ENCODE data around the gene P3H4.

DNA sequence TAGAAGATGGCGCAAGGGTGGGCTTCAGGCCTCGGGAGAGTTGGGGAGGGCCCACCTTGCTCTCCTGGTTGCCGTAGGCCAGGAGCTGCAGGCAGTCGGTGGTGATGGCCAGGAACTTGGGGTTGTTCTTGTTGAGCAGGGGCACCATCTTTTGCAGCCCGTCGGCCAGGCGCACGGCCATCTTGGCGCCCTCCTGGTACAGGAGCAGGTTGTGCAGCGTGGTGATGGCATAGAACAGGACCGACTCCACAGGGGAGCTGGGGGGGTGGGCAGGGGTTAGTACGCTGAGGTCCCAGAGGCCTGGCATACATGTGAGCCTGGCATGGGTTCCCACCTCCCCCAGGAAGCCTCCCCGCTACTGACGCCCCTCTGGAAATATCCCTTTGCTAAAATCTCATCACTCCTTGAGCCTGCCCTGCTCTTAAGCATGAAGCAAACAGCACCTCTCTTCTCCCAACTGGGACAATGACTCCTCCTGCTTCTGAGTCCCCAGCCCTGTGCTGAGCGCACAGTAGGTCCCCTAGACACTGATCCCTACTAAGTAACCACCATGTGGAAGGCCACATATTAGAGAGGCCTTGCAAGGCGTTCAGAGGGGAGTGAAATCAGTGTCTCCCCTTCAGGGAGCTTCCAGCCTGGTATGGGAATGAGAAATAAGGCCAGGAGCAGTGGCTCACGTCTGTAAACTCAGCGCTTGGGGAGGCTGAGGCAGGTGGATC, 44.3 kb downstream of the P3H4 start:
- TF ChIP-seq BACH2 (CRISPR knock-in tag; IDR thresholded peaks at IDR 0.05; ENCODE audit: borderline replicate concordance) (no peak), TCF4 (CRISPR knock-in tag; IDR thresholded peaks at IDR 0.05; ENCODE audit: borderline replicate concordance) (no peak), ZNF70 (CRISPR knock-in tag; IDR thresholded peaks at IDR 0.05) (no peak)
- TF ChIP-seq, protein P1, sequence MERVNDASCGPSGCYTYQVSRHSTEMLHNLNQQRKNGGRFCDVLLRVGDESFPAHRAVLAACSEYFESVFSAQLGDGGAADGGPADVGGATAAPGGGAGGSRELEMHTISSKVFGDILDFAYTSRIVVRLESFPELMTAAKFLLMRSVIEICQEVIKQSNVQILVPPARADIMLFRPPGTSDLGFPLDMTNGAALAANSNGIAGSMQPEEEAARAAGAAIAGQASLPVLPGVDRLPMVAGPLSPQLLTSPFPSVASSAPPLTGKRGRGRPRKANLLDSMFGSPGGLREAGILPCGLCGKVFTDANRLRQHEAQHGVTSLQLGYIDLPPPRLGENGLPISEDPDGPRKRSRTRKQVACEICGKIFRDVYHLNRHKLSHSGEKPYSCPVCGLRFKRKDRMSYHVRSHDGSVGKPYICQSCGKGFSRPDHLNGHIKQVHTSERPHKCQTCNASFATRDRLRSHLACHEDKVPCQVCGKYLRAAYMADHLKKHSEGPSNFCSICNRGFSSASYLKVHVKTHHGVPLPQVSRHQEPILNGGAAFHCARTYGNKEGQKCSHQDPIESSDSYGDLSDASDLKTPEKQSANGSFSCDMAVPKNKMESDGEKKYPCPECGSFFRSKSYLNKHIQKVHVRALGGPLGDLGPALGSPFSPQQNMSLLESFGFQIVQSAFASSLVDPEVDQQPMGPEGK (CRISPR knock-in tag; IDR thresholded peaks at IDR 0.05; ENCODE audit: borderline replicate concordance), result no peak

Data from SK-N-SH treated with all-trans-retinoic acid at 6 μM for 48 hours (cell line).